K562 (cell line): ENCODE results near the gene TMF1. TPM values are rescaled to one million over a fixed set of nuclear protein-coding genes. Genes with fewer than 3 reads are reported as not detected.

Experiments
- CBX2 ChIP-seq: fragments of 200-600 bp; sonication (generic); IDR thresholded peaks from one replicate; pipeline ENCODE4 v1.6.1; 2012; ENCODE audit warnings: mild to moderate bottlenecking, low read length, inconsistent platforms; ENCODE audit not compliant: insufficient read depth, poor library complexity, severe bottlenecking
- HDAC3 ChIP-seq: fragments of 450-650 bp; IDR thresholded peaks from 2 replicates; pipeline ENCODE4 v1.6.1; 2018; ENCODE audit warnings: borderline replicate concordance, mild to moderate bottlenecking, moderate library complexity; ENCODE audit not compliant: partially characterized antibody
- KDM5B ChIP-seq: fragments of 200-600 bp; sonication (generic); IDR thresholded peaks from 2 replicates; pipeline ENCODE4 v1.6.1; 2012; ENCODE audit warnings: low read depth, mild to moderate bottlenecking, moderate library complexity, low read length, control low read depth, inconsistent platforms; ENCODE audit not compliant: insufficient replicate concordance
- MED1 ChIP-seq: sonication (generic); formaldehyde crosslinking; IDR thresholded peaks from 2 replicates; pipeline ENCODE4 v1.8.1; 2023; ENCODE audit warnings: missing genetic modification reagents, borderline replicate concordance
- POLR2H ChIP-seq: IDR thresholded peaks from 2 replicates; pipeline ENCODE4 v1.6.1; 2016; ENCODE audit warnings: missing genetic modification characterization, low read depth, mild to moderate bottlenecking, control low read depth, missing compliant biosample characterization, moderate library complexity
- PPARD ChIP-seq: fragments of 250-450 bp; sonication (Bioruptor Pico); IDR thresholded peaks from 2 replicates; pipeline ENCODE4 v1.8.0; 2022; ENCODE audit warnings: inconsistent platforms, mild to moderate bottlenecking, moderate library complexity
- SMARCC2 ChIP-seq: fragments of 450-650 bp; IDR thresholded peaks from 2 replicates; pipeline ENCODE4 v1.6.1; 2017; ENCODE audit warnings: antibody characterized with exemption, moderate library complexity, mild to moderate bottlenecking, low read depth
- ZC3H11A ChIP-seq: IDR thresholded peaks from 2 replicates; pipeline ENCODE4 v1.6.1; 2012; ENCODE audit warnings: low read depth, low read length, improper control_type of control experiment
- ZNF584 ChIP-seq: fragments of 200-800 bp; sonication (Bioruptor generic); IDR thresholded peaks from 2 replicates; pipeline ENCODE4 v1.6.1; 2016; ENCODE audit warnings: low read depth, mild to moderate bottlenecking, missing genetic modification characterization, missing compliant biosample characterization
- polyA plus RNA-seq, 8 experiments: library from polyadenylated mRNA; depleted of rRNA in 4 of 8; stranded (reverse) in 5 of 8; unstranded in 3 of 8; fragments of >200 nt; fragmentation: Nextera tagmentation in 2 of 8; fragmentation: Illumina TruSeq in 1 of 8; extraction: Ambion mirVana in 2 of 8; extraction: Trizol in 1 of 8; gene quantifications; 2 replicates each; pipeline versions ENCODE4 v1.2.1 to v1.2.3, GENCODE V29; 2011 to 2014; ENCODE audit warnings: inconsistent platforms in 1 of 8, missing spikeins in 1 of 8
- total RNA-seq, 7 experiments: library from RNA; depleted of rRNA in 6 of 7; stranded (reverse); fragments of >200 nt in 6 of 7; fragmentation: Illumina TruSeq in 2 of 7; extraction: Trizol in 2 of 7; gene quantifications; 2 replicates each; pipeline versions ENCODE4 v1.2.1 to v1.2.3, GENCODE V29; 2011 to 2021; ENCODE audit warnings: low replicate concordance in 1 of 7
- TF ChIP-seq, protein P1 (sequence below): sonication (generic); formaldehyde crosslinking; IDR thresholded peaks from 2 replicates; pipeline ENCODE4 v1.8.0; 2022; ENCODE audit warnings: mild to moderate bottlenecking, missing genetic modification reagents
- TF ChIP-seq, protein P2 (sequence below), 2 experiments: IDR thresholded peaks in 1 of 2; conservative IDR thresholded peaks in 1 of 2; 2 replicates each; pipeline ENCODE4 v1.6.1; 2016; ENCODE audit warnings: low read depth in 2 of 2, mild to moderate bottlenecking in 1 of 2, missing compliant biosample characterization in 1 of 2, missing genetic modification characterization in 1 of 2, moderate library complexity in 1 of 2
- TF ChIP-seq, protein P3 (sequence below): sonication (generic); formaldehyde crosslinking; IDR thresholded peaks from 2 replicates; pipeline ENCODE4 v1.8.0; 2022; ENCODE audit warnings: mild to moderate bottlenecking, missing genetic modification reagents

TMF1 gene
- total and polyA plus RNA-seq, 9 of the 15 experiments (the other 6 are each of a cell fraction or from before 2014, with no cell fraction given), result 3.1 to 13.9 (median 10.3) TPM

DNA sequence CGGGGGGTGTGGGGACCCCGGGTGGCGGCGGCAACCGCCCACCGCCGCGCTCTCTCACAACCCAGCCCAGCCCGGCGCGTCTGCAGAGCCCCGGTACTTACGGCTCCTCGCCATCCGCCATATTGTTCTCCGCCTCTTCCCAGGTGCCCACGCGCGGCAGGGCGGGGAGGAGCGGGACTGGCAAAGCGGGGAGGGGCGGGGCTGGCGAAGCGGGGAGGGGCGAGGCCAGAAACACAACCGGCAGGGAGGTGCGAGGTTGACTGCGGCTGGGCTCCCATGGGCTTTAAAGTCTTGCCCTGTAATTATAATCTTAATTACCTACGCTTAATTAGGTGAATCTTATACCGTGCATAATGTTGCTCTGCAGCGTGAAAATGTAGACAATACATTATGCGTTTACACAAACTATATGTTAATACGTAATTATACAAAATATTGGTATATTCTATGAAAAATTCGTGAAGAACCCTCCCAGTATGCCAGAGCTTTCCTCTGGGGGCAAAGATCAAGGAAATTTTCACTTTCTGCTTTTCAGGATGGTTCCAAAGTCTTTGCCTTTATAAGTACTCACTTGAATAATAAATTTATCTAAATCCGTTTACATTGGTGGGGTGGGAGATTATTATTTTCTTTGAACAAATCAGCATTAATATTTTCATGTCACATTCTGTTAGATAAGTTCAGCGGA is 28.2 kb upstream of the TMF1 start, which contains the start of gene UBA3 (continued):
- no peak for TF ChIP-seq HDAC3
- peak; percentile 58; the same call in 1 of the 2 replicates for TF ChIP-seq POLR2H
- no peak for TF ChIP-seq SMARCC2
- no peak for TF ChIP-seq PPARD (CRISPR knock-in tag)
- TF ChIP-seq, protein P1, sequence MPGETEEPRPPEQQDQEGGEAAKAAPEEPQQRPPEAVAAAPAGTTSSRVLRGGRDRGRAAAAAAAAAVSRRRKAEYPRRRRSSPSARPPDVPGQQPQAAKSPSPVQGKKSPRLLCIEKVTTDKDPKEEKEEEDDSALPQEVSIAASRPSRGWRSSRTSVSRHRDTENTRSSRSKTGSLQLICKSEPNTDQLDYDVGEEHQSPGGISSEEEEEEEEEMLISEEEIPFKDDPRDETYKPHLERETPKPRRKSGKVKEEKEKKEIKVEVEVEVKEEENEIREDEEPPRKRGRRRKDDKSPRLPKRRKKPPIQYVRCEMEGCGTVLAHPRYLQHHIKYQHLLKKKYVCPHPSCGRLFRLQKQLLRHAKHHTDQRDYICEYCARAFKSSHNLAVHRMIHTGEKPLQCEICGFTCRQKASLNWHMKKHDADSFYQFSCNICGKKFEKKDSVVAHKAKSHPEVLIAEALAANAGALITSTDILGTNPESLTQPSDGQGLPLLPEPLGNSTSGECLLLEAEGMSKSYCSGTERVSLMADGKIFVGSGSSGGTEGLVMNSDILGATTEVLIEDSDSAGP (CRISPR knock-in tag), result no peak
- TF ChIP-seq, protein P2, sequence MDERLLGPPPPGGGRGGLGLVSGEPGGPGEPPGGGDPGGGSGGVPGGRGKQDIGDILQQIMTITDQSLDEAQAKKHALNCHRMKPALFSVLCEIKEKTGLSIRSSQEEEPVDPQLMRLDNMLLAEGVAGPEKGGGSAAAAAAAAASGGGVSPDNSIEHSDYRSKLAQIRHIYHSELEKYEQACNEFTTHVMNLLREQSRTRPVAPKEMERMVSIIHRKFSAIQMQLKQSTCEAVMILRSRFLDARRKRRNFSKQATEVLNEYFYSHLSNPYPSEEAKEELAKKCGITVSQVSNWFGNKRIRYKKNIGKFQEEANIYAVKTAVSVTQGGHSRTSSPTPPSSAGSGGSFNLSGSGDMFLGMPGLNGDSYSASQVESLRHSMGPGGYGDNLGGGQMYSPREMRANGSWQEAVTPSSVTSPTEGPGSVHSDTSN (CRISPR knock-in tag; IDR thresholded peaks at IDR 0.05; ENCODE audit: low read depth), result no peak
- TF ChIP-seq, protein P2 (tag; conservative IDR thresholded peaks at IDR 0.05; ENCODE audit: low read depth), result no peak
- TF ChIP-seq ZC3H11A, result no peak
- TF ChIP-seq KDM5B, result peak; percentile 59
- no peak for TF ChIP-seq CBX2
- TF ChIP-seq, protein P3, sequence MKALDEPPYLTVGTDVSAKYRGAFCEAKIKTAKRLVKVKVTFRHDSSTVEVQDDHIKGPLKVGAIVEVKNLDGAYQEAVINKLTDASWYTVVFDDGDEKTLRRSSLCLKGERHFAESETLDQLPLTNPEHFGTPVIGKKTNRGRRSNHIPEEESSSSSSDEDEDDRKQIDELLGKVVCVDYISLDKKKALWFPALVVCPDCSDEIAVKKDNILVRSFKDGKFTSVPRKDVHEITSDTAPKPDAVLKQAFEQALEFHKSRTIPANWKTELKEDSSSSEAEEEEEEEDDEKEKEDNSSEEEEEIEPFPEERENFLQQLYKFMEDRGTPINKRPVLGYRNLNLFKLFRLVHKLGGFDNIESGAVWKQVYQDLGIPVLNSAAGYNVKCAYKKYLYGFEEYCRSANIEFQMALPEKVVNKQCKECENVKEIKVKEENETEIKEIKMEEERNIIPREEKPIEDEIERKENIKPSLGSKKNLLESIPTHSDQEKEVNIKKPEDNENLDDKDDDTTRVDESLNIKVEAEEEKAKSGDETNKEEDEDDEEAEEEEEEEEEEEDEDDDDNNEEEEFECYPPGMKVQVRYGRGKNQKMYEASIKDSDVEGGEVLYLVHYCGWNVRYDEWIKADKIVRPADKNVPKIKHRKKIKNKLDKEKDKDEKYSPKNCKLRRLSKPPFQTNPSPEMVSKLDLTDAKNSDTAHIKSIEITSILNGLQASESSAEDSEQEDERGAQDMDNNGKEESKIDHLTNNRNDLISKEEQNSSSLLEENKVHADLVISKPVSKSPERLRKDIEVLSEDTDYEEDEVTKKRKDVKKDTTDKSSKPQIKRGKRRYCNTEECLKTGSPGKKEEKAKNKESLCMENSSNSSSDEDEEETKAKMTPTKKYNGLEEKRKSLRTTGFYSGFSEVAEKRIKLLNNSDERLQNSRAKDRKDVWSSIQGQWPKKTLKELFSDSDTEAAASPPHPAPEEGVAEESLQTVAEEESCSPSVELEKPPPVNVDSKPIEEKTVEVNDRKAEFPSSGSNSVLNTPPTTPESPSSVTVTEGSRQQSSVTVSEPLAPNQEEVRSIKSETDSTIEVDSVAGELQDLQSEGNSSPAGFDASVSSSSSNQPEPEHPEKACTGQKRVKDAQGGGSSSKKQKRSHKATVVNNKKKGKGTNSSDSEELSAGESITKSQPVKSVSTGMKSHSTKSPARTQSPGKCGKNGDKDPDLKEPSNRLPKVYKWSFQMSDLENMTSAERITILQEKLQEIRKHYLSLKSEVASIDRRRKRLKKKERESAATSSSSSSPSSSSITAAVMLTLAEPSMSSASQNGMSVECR (CRISPR knock-in tag), result no peak
- TF ChIP-seq ZNF584, result no peak
- no peak for TF ChIP-seq MED1 (CRISPR knock-in tag)
